Iris pigment epithelial cell (primary cell): ENCODE data around the gene NRG3.

Source experiments
- DNase-seq: peaks from one replicate; pipeline ENCODE4 v3.0.0-alpha.2; 2011; ENCODE audit warnings: low read depth

NRG3 gene

DNA sequence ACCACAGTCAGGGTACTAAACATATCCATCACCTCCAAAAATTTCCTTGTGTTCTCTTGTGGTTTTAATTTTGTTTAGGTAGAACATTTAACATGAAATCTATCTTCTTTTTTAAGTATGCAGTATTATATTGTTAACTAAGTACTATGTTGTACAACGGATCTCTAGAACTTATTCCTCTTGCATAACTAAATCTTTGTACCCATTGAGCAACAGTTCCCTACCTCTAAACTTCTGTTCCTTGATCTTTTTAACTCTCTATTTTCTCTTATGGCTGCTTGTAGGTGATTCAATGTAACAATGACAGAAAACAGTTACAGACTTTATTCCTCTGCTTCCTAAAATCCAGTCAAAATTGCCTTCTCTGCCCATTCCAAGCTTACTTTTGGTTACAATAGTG lies 9.9 kb downstream of the NRG3 start:
- DNase-seq = no peak

DNA sequence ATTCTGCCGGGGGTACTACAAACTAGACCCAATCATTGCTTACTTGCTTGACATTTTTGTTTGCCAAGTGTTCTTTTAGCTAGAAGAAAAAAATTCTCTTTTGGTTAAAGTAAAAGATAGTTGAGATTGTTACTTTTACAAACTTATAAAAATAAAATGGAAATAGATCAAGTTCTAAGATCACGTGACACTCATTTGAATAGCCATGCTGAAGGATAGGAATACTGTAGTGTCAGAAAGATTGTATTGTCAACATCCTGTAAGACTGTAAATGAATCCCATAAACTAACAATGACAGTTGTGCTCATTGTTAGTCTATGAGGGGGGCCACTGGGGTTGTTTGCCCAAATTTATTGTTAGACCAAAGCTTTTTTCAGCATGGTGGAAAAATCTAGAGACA lies 10.5 kb downstream of the NRG3 start:
- no peak for DNase-seq

DNA sequence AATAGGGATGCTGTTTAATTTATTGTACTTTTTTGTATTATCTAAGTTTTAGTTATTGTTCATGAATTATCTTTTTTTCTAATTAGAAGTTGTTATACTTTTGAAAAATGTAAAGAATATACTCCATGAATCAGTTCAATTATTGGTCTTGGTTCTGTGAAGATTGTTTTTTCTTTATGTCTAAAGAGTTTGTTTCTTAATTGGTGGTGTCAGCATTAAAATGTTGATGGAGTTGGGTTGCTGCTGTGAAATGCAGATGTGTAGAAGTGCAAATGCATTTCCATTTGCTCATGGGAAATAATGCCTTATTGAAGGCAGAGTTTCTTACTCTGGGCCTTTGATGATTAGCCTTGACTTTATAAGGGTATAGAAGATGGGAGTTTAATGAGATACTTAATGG lies 11.9 kb downstream of the NRG3 start:
- no peak for DNase-seq

DNA sequence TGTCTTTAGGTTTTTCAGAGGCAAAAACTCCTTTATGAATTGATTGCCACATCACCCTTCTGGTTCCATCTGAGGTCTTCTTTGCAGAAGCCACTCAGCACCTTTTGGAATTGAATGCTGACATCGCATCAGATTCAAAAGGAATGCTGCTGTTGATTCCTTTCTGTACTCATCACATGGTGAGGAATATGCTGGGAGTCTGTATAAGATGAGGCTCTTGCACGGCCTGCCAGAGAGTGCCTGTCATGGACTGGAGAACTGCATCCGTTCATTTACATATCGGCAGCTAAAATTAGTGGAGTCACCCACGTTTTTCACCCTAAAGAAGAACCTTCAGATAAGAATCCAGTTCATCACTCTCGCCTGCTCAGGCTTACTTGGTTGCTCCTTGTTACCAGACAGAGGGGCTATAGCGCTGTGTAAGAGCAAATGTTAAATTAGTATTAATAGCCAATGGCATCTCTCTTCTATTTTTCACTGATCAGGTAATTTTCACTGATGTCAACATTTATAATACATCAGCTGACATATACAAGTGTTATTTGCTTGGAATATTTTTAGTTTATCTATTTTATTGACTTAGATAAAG lies 14.3 kb downstream of the NRG3 start:
- DNase-seq = no peak

DNA sequence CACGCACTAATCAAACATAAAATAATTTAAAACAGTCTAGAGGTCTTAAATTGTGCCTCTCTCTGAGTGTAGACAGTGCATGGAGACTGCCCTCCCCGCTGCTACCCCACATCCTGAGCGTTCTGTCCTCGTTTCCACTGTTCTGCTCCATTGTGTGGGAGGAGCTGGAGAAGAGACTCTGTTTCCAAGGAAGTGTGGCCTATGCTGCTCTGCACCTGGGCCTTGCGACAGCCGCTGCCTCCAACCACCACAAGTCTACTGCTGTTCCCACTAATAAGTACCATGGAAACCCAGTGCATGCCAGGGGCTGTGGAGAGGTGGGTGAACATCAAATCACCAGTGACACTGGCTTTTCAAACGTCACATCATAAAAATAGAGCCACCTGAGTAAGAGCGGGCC lies 19.6 kb downstream of the NRG3 start:
- no peak for DNase-seq

- no peak for DNase-seq
These were observed 23.5 kb downstream of the NRG3 start for GRCh38 chr10:81898518-81898917.

- DNase-seq = no peak
These were observed 26.0 kb downstream of the NRG3 start for GRCh38 chr10:81900989-81901388.

DNA sequence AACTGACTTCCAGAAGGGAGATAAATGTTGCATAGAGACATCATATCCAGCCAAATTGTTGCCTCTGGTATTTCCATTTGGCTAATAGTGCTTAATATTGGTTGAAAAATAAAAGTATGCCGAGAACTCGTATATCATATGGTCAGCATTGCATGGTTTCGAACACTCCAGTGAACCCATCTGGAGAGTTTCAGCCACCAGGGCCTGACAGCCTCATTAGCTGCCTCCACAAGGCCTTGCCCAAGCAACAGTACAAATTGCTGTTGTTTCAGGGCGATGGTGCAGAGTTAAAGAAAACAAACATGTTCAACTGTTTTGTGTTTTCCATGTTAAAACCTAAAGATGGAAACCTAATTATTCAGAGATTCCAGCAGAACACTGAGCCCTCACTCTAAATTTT lies 28.5 kb downstream of the NRG3 start:
- no peak for DNase-seq

DNA sequence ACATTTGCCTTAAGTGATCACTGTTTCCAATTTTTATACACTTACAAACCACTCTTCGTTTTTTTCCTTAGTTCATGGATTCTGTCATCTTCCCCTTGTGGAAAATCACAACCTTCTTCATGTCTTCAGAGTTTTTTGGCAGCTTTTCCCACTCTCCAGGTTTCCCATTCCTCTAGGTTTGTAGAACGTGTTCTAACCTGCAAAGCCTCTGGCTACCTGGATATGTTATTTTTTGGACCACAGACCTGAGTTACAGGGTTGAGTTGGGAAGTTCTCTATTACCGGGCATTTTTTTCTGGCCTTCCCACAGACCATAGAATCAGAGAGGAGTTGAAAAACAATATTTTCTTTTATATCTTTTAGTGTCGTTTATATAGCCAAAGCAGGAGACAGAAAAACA lies 30.2 kb downstream of the NRG3 start:
- no peak for DNase-seq

GRCh38 chr10:81909453-81909852 lies 34.5 kb downstream of the NRG3 start:
- DNase-seq = no peak

DNA sequence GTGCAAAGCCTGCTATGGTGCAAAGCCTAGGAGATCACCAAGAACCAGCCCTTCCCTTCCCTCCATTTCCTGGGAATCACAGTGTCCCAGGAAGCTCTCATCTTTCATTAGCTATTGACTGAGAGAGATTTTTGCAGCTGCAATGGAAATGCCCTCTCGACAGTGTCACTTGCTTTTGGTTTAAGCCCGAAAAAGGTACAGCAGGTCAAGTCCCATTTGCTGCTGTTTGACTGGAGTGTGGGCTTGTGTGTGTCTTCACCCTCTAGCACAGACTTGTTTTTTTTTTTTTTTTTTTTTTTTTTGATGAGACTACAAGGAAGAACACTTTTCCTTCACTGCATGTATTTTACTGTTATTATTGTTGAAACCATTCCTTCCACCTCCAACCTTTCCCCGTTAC lies 36.3 kb downstream of the NRG3 start:
- DNase-seq = no peak

- no peak for DNase-seq
These were observed 39.9 kb downstream of the NRG3 start for GRCh38 chr10:81914736-81915503.

GRCh38 chr10:81915504-81915897 lies 40.5 kb downstream of the NRG3 start:
- no peak for DNase-seq

GRCh38 chr10:81917666-81918065 lies 42.7 kb downstream of the NRG3 start:
- no peak for DNase-seq

- DNase-seq = no peak
These were observed 43.8 kb downstream of the NRG3 start for GRCh38 chr10:81918766-81919165.

DNA sequence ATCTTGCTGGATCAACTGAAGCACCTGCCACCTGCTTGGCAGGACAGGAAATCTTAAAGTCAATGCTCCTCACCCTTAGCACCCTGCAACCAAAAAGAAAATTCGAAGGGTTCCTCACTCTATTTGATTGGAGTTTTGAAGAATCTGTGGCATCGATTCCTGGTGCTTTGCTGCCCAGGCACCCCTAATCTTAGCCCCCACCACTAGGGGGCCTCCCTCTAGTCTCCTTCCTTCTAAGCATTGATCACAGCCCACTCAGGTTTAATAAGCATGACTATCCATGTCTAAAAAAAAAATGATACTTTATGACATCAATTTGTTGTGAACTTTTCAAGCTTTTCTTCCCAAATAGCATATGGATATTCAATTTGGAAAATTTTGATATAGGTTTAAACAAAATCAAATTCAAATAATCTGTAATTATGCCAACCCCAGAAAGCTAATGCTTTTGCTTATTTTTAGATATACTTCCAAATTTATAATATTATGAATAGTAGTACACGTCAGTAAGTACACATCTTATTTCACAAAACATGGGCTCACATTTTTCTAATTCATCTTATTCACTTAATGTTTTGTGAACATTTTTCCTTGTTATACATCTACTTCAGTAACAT lies 45.3 kb downstream of the NRG3 start:
- DNase-seq = no peak

- no peak for DNase-seq
These were observed 53.1 kb downstream of the NRG3 start for GRCh38 chr10:81928119-81928518.

DNA sequence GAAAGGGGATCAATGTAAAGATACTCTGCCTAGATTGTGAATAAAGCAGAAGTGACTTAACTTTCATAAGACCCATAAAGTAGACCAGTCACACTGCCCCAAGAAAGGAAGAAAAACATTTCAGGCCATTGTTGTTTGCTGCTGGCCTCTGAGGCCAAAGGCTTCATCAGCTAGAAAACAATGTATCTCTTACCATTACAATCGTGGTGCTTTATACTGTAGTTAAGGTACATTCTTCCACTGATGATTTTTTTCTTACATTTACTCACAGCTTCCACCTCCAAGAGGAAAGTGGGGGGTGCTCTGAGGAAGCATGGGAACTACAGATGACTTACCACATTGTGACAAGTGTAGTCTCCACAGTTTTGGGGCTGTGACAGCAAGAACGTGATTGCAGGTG lies 68.6 kb downstream of the NRG3 start:
- no peak for DNase-seq

DNA sequence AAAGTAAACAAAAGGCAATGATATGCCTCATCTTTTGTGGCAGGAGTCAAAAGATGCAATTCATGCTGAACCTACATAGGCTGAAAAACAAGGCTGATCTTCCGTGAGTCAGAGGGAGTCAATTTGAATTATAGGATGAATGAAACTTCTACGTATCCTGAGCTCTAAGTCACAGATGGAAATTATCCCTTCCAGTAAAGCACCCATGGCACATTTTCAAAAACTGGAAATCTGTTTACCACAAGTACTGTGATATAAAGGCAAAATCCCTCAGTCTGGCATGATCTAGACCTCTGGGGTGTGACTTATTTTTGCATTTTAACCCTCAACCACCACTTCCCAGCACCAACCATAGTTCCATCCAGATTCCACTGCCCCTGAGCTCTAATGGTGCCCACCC lies 69.6 kb downstream of the NRG3 start:
- no peak for DNase-seq

DNA sequence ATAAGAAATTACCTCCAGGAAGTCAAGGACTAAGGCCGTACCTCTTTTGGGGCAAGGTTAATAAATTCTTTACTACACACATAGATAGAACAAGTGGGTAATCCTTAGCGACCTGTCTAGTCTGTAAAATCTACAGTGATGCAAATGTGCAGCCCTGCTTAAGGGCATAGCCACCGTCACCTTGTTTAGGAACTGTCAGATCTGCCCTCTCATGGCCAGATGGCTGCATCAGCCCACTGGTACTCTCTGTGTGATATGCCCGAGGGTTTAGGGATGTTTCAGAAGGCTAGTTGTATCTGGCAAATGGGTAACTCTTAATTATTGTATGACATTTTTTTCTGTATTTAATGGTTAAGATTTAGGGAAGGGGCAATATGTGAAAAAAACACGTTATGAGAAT lies 74.3 kb downstream of the NRG3 start:
- DNase-seq = no peak

DNA sequence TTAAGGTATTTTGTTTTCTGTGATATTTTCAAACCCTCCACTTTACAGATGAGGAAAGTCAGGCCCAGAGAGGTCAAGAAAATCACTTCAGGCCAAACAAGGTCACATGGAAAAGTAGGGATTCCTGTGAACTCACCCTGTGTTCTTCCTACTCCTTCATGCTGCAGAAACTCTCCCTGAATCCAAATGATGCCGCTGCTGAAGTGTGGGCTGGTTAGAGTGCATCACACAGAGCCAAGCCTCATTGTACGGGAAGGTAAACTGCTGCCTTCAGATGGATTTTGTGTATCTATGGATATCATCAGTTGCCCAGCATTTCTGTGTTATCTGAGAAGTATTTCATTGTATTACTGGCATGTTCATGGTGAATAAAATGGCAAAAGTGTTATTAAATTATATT lies 75.4 kb downstream of the NRG3 start:
- no peak for DNase-seq

GRCh38 chr10:81953420-81953819 lies 78.4 kb downstream of the NRG3 start:
- DNase-seq = no peak

DNA sequence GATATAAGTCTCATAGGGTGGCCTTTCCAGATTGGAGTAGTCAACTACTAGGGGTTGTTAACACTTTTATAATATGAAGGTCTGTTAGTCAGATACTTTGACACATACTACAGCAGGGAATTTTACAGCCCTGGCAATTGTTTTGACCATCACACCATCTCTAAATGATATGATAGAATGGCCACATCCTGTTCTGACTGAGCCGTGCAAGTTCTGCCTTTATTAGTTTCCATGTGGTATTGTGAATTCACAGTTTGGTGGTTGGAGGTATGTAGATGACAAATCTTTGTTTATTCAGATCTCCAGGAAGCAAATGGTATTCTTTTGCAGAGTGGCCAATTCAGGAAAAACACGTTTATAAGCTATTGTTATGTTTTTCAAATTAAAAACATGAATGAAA lies 83.0 kb downstream of the NRG3 start:
- DNase-seq = no peak

GRCh38 chr10:81959016-81959415 lies 84.0 kb downstream of the NRG3 start:
- DNase-seq = no peak
